ENCODE data around the gene WDR35. TPM values are rescaled to one million over a fixed set of nuclear protein-coding genes. Genes with fewer than 3 reads are reported as not detected.

The WDR35 gene
- total and polyA plus RNA-seq, 2 of the 4 experiments (the other 2 are of a cell fraction): 3.4 to 8.1 TPM

DNA sequence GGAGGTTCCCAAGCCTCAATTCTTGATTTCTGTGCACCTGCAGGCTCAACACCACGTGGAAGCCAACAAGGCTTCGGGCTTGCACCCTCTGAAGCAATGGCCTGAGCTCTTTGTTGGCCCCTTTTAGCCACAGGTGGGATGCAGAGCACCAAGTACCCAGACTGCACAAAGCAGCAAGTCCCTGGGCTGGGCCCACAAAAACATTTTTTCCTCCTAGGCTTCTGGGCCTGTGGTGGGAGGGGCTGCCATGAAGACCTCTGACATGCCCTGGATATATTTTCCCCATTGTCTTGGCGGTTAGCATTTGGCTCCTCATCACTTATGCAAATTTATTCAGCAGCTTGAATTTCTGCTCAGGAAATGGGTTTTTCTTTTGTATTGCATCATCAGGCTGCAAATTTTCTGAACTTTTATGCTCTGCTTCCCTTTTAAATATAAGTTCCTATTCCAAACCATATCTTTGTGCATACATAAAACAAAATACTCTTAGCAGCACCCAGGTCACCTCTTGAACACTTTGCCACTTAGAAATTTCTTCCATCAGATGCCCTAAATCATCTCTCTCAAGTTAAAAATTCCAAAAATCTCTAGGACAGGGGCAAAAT is 31.6 kb upstream of the WDR35 start:
- Histone ChIP-seq H3K18ac (ENCODE audit: low read depth, low read length) (no peak overlapping the region), H3K4me2 (ENCODE audit: low read depth, low read length) (no peak overlapping the region), H3K4ac (ENCODE audit: low read depth, low read length) (no peak overlapping the region), H2BK5ac (ENCODE audit: low read depth, low read length, poor library complexity, severe bottlenecking) (no peak overlapping the region), H4K5ac (ENCODE audit: low read depth, low read length) (no peak overlapping the region), H4K91ac (ENCODE audit: insufficient read depth, low read depth, low read length) (no peak overlapping the region), H3K4me1 (ENCODE audit: control insufficient read depth, insufficient read depth, low read length) (no peaks in the 10 kb centered on the region), H2BK15ac (ENCODE audit: low read depth, low read length) (no peak overlapping the region), H3K27ac (ENCODE audit: insufficient read depth, low read length) (no peak overlapping the region), H4K8ac (ENCODE audit: low read depth in 2 of 2, low read length in 2 of 2) (no peak overlapping the region), H3K4me3 (ENCODE audit: insufficient read depth, low read depth, low read length) (no peak overlapping the region), H3K56ac (ENCODE audit: extremely low read depth, insufficient read depth, low read length) (no peak overlapping the region), H3K9ac (ENCODE audit: low read depth, low read length) (no peak overlapping the region), H2BK20ac (ENCODE audit: low read depth, low read length) (no peak overlapping the region), H3K36me3 (ENCODE audit: control insufficient read depth, insufficient read depth, low read length) (no peaks in the 10 kb centered on the region; the same call in 1 of the 2 replicates), H3K23ac (ENCODE audit: low read depth, low read length) (no peak overlapping the region), H2AK9ac (replicated peaks; ENCODE audit: low read depth, low read length, poor library complexity) (no peak overlapping the region), H2BK120ac (ENCODE audit: low read depth, low read length) (no peak overlapping the region), H3K14ac (replicated peaks; ENCODE audit: low read depth, low read length) (no peak overlapping the region), H3K9me1 (ENCODE audit: insufficient read depth, low read length) (peaks cover 3% of the 10 kb centered on the region; the same call in 1 of the 2 replicates), H2AFZ (replicated peaks; ENCODE audit: low read length, poor library complexity) (no peak overlapping the region), H3K9me3 (ENCODE audit: control insufficient read depth, insufficient read depth, low read length) (peaks cover 11% of the 10 kb centered on the region), H4K20me1 (ENCODE audit: insufficient read depth, low read length) (no peaks in the 10 kb centered on the region; the same call in 1 of the 2 replicates), H3K79me1 (ENCODE audit: low read depth in 1 of 2, low read length in 2 of 2) (no peaks in the 10 kb centered on the region), H3K27me3 (ENCODE audit: control insufficient read depth, insufficient read depth, low read length) (no peaks in the 10 kb centered on the region), H2AK5ac (ENCODE audit: low read depth, low read length) (no peak overlapping the region)
- in situ Hi-C loops (cut with MboI; ENCODE audit: low sequenced_read_pairs) (loop anchor here (10.0 kb wide), 1 partner anchor 57 kb away; no protein-coding TSS in a partner anchor), dilution Hi-C loops (cut with HindIII; ENCODE audit: low sequenced_read_pairs, unreplicated experiment) (no loop called here), intact Hi-C loops (cut with micrococcal nuclease) (no loop called here)
- TF ChIP-seq MAZ (IDR thresholded peaks at IDR 0.05; ENCODE audit: borderline replicate concordance, low read depth, low read length) (no peak), MAFK (IDR thresholded peaks at IDR 0.05; ENCODE audit: low read depth, low read length) (no peak), POLR2A (IDR thresholded peaks at IDR 0.05; ENCODE audit: low read depth, low read length) (no peak), FOS (IDR thresholded peaks at IDR 0.05; ENCODE audit: low read depth, low read length) (no peak), MXI1 (IDR thresholded peaks at IDR 0.05; ENCODE audit: borderline replicate concordance, low read depth, low read length) (no peak), RCOR1 (IDR thresholded peaks at IDR 0.05; ENCODE audit: insufficient replicate concordance, low read length) (no peak), BHLHE40 (IDR thresholded peaks at IDR 0.05; ENCODE audit: low read depth, low read length) (no peak), CEBPB (IDR thresholded peaks at IDR 0.05; ENCODE audit: low read depth, low read length) (0 out of 2 replicates have a peak, but pooled peaks have one; percentile 41)
- TF ChIP-seq, protein P1, sequence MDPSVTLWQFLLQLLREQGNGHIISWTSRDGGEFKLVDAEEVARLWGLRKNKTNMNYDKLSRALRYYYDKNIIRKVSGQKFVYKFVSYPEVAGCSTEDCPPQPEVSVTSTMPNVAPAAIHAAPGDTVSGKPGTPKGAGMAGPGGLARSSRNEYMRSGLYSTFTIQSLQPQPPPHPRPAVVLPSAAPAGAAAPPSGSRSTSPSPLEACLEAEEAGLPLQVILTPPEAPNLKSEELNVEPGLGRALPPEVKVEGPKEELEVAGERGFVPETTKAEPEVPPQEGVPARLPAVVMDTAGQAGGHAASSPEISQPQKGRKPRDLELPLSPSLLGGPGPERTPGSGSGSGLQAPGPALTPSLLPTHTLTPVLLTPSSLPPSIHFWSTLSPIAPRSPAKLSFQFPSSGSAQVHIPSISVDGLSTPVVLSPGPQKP (IDR thresholded peaks at IDR 0.05; ENCODE audit: borderline replicate concordance, low read depth, low read length): no peak
- DNase-seq (no peak), ATAC-seq (ENCODE audit: low read depth) (no peak)
- ChIA-PET CTCF (no interaction called here), POLR2A (ENCODE audit: unreplicated experiment) (no interaction called here)
- 94% methylated on average over 3 of the region's 3 CpGs; no CpG with 5 or more reads in 1 of the 2 experiments for WGBS, 2 experiments (ENCODE audit: extremely low coverage in 2 of 2, insufficient read length in 1 of 2)
- no TSS peak for BruUV-seq (replicated peaks)
